ENCODE measurements around the gene SLC16A4.
A peak's percentile ranks its signal among the peaks of the same experiment; 100 is the strongest.

The SLC16A4 gene

GRCh38 chr1:110341872-110342331, 48.9 kb downstream of the SLC16A4 start:
- no peak for DNase-seq (ENCODE audit: low read depth)
- TF ChIP-seq CTCF (IDR thresholded peaks at IDR 0.05; ENCODE audit: low read depth, low read length) (no peak), MAX (IDR thresholded peaks at IDR 0.05; ENCODE audit: low read depth, low read length) (peak; percentile 22; the same call in 1 of the 2 replicates)
- peak overlapping the region; percentile 81 for H3K4me3 ChIP-seq (ENCODE audit: low read depth, low read length)

GRCh38 chr1:110341146-110341871, 49.5 kb downstream of the SLC16A4 start:
- H3K4me3 ChIP-seq (ENCODE audit: low read depth, low read length), result peak overlapping the region; percentile 81
- TF ChIP-seq POLR2A (IDR thresholded peaks at IDR 0.05; ENCODE audit: extremely low read depth, insufficient read length) (no peak), MYC (IDR thresholded peaks at IDR 0.05; ENCODE audit: low read depth, low read length) (no peak), CTCF (IDR thresholded peaks at IDR 0.05; ENCODE audit: low read depth, low read length) (no peak), MAX (IDR thresholded peaks at IDR 0.05; ENCODE audit: low read depth, low read length) (no peak)
- DNase-seq (ENCODE audit: low read depth), result no peak

GRCh38 chr1:110340207-110340468, 50.7 kb downstream of the SLC16A4 start:
- TF ChIP-seq MAX (IDR thresholded peaks at IDR 0.05; ENCODE audit: low read depth, low read length) (no peak), MYC (IDR thresholded peaks at IDR 0.05; ENCODE audit: low read depth, low read length) (no peak), POLR2A (IDR thresholded peaks at IDR 0.05; ENCODE audit: extremely low read depth, insufficient read length) (no peak), CTCF (IDR thresholded peaks at IDR 0.05; ENCODE audit: low read depth, low read length) (no peak)
- DNase-seq (ENCODE audit: low read depth), result no peak
- H3K4me3 ChIP-seq (ENCODE audit: low read depth, low read length), result peak overlapping the region; percentile 81

- peak overlapping the region; percentile 81 for H3K4me3 ChIP-seq (ENCODE audit: low read depth, low read length)
- TF ChIP-seq MYC (IDR thresholded peaks at IDR 0.05; ENCODE audit: low read depth, low read length) (peak; percentile 34; the same call in 1 of the 2 replicates), POLR2A (IDR thresholded peaks at IDR 0.05; ENCODE audit: extremely low read depth, insufficient read length) (peak; percentile 91), CTCF (IDR thresholded peaks at IDR 0.05; ENCODE audit: low read depth, low read length) (no peak), MAX (IDR thresholded peaks at IDR 0.05; ENCODE audit: low read depth, low read length) (no peak; the same call in 1 of the 2 replicates)
- peak; percentile 60 for DNase-seq (ENCODE audit: low read depth)
These were observed 51.2 kb downstream of the SLC16A4 start for GRCh38 chr1:110339407-110340206.

- peak within 1 kb of the TSS; percentile 81 for H3K4me3 ChIP-seq (ENCODE audit: low read depth, low read length)
- TF ChIP-seq MAX (IDR thresholded peaks at IDR 0.05; ENCODE audit: low read depth, low read length) (peak; percentile 86), CTCF (IDR thresholded peaks at IDR 0.05; ENCODE audit: low read depth, low read length) (no peak)
- peak; percentile 99 for DNase-seq (ENCODE audit: low read depth)
These were observed 51.9 kb downstream of the SLC16A4 start, which contains the start of gene RBM15 for GRCh38 chr1:110338886-110339406. Gene RBM15, plus strand, starts transcription at chr1:110339377. Its CDS starts 29 bp downstream, at chr1:110339406.

All from NB4 (cell line).